HepG2 (cell line): Measurements from ENCODE around the gene ZBTB21. TPM values are rescaled to one million over a fixed set of nuclear protein-coding genes. Genes with fewer than 3 reads are reported as not detected.
A peak's percentile ranks its signal among the peaks of the same experiment; 100 is the strongest.

ENCODE experiments used
- AKNA ChIP-seq: sonication (generic); formaldehyde crosslinking; IDR thresholded peaks from 2 replicates; pipeline ENCODE4 v1.4.0; 2020; ENCODE audit warnings: missing genetic modification reagents, borderline replicate concordance
- RARA ChIP-seq: IDR thresholded peaks from 2 replicates; pipeline ENCODE4 v1.6.1; 2016; ENCODE audit warnings: missing genetic modification reagents, missing compliant biosample characterization
- ZNF329 ChIP-seq: sonication (generic); formaldehyde crosslinking; IDR thresholded peaks from 2 replicates; pipeline ENCODE4 v1.9.0; 2021; ENCODE audit warnings: low read depth, mild to moderate bottlenecking, missing genetic modification reagents
- ZNF597 ChIP-seq: sonication (generic); formaldehyde crosslinking; IDR thresholded peaks from 2 replicates; pipeline ENCODE4 v1.5.0; 2020; ENCODE audit warnings: missing genetic modification reagents
- polyA plus RNA-seq, 8 experiments: library from polyadenylated mRNA; depleted of rRNA in 3 of 8; stranded (reverse) in 7 of 8; unstranded in 1 of 8; fragments of >200 nt; fragmentation: Illumina TruSeq in 4 of 8; extraction: Trizol in 4 of 8; gene quantifications; 2 replicates each; pipeline versions ENCODE4 v1.2.1 to v1.2.3, GENCODE V29; 2011 to 2016; ENCODE audit warnings: low read depth in 4 of 8, missing spikeins in 1 of 8, mixed read lengths in 1 of 8; ENCODE audit not compliant: insufficient read depth in 1 of 8
- total RNA-seq, 5 experiments: library from RNA; depleted of rRNA; stranded (reverse); fragments of >200 nt; fragmentation: Illumina TruSeq; extraction: Trizol; gene quantifications; 2 replicates each; pipeline ENCODE4 v1.2.3, GENCODE V29; 2016; ENCODE audit warnings: low read depth in 1 of 5
- TF ChIP-seq, protein P1 (sequence below): sonication (generic); formaldehyde crosslinking; IDR thresholded peaks from 2 replicates; pipeline ENCODE4 v1.4.0; 2020; ENCODE audit warnings: missing genetic modification reagents, borderline replicate concordance
- TF ChIP-seq, protein P2 (sequence below): sonication (generic); formaldehyde crosslinking; IDR thresholded peaks from 2 replicates; pipeline ENCODE4 v1.8.0; 2022; ENCODE audit warnings: mild to moderate bottlenecking, missing genetic modification reagents
- TF ChIP-seq, protein P3 (sequence below): sonication (generic); formaldehyde crosslinking; IDR thresholded peaks from 2 replicates; pipeline ENCODE4 v1.8.0; 2022; ENCODE audit warnings: low read depth, missing genetic modification reagents
- TF ChIP-seq, protein P4 (sequence below): sonication (generic); formaldehyde crosslinking; IDR thresholded peaks from 2 replicates; pipeline ENCODE4 v1.4.0; 2020; ENCODE audit warnings: missing genetic modification reagents
- TF ChIP-seq, protein P5 (sequence below): IDR thresholded peaks from 2 replicates; pipeline ENCODE4 v1.6.1; 2016

ZBTB21 gene
- total and polyA plus RNA-seq, 2 of the 13 experiments (the other 11 are each of a cell fraction or from before 2014, with no cell fraction given) = 4.5 to 6.1 TPM

- TF ChIP-seq, protein P1, sequence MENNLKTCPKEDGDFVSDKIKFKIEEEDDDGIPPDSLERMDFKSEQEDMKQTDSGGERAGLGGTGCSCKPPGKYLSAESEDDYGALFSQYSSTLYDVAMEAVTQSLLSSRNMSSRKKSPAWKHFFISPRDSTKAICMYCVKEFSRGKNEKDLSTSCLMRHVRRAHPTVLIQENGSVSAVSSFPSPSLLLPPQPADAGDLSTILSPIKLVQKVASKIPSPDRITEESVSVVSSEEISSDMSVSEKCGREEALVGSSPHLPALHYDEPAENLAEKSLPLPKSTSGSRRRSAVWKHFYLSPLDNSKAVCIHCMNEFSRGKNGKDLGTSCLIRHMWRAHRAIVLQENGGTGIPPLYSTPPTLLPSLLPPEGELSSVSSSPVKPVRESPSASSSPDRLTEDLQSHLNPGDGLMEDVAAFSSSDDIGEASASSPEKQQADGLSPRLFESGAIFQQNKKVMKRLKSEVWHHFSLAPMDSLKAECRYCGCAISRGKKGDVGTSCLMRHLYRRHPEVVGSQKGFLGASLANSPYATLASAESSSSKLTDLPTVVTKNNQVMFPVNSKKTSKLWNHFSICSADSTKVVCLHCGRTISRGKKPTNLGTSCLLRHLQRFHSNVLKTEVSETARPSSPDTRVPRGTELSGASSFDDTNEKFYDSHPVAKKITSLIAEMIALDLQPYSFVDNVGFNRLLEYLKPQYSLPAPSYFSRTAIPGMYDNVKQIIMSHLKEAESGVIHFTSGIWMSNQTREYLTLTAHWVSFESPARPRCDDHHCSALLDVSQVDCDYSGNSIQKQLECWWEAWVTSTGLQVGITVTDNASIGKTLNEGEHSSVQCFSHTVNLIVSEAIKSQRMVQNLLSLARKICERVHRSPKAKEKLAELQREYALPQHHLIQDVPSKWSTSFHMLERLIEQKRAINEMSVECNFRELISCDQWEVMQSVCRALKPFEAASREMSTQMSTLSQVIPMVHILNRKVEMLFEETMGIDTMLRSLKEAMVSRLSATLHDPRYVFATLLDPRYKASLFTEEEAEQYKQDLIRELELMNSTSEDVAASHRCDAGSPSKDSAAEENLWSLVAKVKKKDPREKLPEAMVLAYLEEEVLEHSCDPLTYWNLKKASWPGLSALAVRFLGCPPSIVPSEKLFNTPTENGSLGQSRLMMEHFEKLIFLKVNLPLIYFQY (CRISPR knock-in tag) = no peak
- TF ChIP-seq ZNF329 (CRISPR knock-in tag) = no peak; the same call in 1 of the 2 replicates
- no peak for TF ChIP-seq AKNA (CRISPR knock-in tag)
- TF ChIP-seq, protein P2, sequence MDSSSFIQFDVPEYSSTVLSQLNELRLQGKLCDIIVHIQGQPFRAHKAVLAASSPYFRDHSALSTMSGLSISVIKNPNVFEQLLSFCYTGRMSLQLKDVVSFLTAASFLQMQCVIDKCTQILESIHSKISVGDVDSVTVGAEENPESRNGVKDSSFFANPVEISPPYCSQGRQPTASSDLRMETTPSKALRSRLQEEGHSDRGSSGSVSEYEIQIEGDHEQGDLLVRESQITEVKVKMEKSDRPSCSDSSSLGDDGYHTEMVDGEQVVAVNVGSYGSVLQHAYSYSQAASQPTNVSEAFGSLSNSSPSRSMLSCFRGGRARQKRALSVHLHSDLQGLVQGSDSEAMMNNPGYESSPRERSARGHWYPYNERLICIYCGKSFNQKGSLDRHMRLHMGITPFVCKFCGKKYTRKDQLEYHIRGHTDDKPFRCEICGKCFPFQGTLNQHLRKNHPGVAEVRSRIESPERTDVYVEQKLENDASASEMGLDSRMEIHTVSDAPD (CRISPR knock-in tag) = no peak
- TF ChIP-seq, protein P3, sequence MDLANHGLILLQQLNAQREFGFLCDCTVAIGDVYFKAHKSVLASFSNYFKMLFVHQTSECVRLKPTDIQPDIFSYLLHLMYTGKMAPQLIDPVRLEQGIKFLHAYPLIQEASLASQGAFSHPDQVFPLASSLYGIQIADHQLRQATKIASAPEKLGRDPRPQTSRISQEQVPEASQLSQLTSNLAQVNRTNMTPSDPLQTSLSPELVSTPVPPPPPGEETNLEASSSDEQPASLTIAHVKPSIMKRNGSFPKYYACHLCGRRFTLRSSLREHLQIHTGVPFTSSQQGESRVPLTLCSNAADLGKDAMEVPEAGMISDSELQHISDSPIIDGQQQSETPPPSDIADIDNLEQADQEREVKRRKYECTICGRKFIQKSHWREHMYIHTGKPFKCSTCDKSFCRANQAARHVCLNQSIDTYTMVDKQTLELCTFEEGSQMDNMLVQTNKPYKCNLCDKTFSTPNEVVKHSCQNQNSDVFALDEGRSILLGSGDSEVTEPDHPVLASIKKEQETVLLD (CRISPR knock-in tag) = 0 out of 2 replicates have a peak, but pooled peaks have one; percentile 34
- no peak for TF ChIP-seq ZNF597
- TF ChIP-seq, protein P4, sequence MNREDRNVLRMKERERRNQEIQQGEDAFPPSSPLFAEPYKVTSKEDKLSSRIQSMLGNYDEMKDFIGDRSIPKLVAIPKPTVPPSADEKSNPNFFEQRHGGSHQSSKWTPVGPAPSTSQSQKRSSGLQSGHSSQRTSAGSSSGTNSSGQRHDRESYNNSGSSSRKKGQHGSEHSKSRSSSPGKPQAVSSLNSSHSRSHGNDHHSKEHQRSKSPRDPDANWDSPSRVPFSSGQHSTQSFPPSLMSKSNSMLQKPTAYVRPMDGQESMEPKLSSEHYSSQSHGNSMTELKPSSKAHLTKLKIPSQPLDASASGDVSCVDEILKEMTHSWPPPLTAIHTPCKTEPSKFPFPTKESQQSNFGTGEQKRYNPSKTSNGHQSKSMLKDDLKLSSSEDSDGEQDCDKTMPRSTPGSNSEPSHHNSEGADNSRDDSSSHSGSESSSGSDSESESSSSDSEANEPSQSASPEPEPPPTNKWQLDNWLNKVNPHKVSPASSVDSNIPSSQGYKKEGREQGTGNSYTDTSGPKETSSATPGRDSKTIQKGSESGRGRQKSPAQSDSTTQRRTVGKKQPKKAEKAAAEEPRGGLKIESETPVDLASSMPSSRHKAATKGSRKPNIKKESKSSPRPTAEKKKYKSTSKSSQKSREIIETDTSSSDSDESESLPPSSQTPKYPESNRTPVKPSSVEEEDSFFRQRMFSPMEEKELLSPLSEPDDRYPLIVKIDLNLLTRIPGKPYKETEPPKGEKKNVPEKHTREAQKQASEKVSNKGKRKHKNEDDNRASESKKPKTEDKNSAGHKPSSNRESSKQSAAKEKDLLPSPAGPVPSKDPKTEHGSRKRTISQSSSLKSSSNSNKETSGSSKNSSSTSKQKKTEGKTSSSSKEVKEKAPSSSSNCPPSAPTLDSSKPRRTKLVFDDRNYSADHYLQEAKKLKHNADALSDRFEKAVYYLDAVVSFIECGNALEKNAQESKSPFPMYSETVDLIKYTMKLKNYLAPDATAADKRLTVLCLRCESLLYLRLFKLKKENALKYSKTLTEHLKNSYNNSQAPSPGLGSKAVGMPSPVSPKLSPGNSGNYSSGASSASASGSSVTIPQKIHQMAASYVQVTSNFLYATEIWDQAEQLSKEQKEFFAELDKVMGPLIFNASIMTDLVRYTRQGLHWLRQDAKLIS = no peak
- no peak for TF ChIP-seq RARA (CRISPR knock-in tag)
- TF ChIP-seq, protein P5, sequence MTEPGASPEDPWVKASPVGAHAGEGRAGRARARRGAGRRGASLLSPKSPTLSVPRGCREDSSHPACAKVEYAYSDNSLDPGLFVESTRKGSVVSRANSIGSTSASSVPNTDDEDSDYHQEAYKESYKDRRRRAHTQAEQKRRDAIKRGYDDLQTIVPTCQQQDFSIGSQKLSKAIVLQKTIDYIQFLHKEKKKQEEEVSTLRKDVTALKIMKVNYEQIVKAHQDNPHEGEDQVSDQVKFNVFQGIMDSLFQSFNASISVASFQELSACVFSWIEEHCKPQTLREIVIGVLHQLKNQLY (CRISPR knock-in tag) = no peak
Observed at GRCh38 chr21:42009018-42009830, 936 bp downstream of the ZBTB21 start (continued).
